ENCODE measurements around the gene SELENOK. TPM values are rescaled to one million over a fixed set of nuclear protein-coding genes. Genes with fewer than 3 reads are reported as not detected.

The SELENOK gene
- total and polyA plus RNA-seq, 10 donors, result 28.4 to 84.0 (median 42.3) TPM

GRCh38 chr3:53902711-53903110 lies 11.1 kb upstream of the SELENOK start:
- WGBS, 5 donors, result 81 to 90% (median 82%) methylated on average over 5 of the region's 5 CpGs
- no peaks in the 10 kb centered on the region for H3K4me1 ChIP-seq
- H3K9me3 ChIP-seq, result peaks cover 0 to 10% (median 2%) of the 10 kb centered on the region in 8 donors
- H3K4me3 ChIP-seq, result no peak overlapping the region
- no peaks in the 10 kb centered on the region for H3K36me3 ChIP-seq
- H3K27me3 ChIP-seq (replicated peaks in 1 of 7), result peaks cover 0 to 40% (median 10%) of the 10 kb centered on the region in 7 donors
- intact Hi-C loops (cut with DNase I; ENCODE audit: low total_unique reads), result no loop called here
- TF ChIP-seq POLR2AphosphoS5 (IDR thresholded peaks at IDR 0.05) (no peak), POLR2A (IDR thresholded peaks at IDR 0.05) (no peak)
- TF ChIP-seq, protein P1, sequence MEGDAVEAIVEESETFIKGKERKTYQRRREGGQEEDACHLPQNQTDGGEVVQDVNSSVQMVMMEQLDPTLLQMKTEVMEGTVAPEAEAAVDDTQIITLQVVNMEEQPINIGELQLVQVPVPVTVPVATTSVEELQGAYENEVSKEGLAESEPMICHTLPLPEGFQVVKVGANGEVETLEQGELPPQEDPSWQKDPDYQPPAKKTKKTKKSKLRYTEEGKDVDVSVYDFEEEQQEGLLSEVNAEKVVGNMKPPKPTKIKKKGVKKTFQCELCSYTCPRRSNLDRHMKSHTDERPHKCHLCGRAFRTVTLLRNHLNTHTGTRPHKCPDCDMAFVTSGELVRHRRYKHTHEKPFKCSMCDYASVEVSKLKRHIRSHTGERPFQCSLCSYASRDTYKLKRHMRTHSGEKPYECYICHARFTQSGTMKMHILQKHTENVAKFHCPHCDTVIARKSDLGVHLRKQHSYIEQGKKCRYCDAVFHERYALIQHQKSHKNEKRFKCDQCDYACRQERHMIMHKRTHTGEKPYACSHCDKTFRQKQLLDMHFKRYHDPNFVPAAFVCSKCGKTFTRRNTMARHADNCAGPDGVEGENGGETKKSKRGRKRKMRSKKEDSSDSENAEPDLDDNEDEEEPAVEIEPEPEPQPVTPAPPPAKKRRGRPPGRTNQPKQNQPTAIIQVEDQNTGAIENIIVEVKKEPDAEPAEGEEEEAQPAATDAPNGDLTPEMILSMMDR (IDR thresholded peaks at IDR 0.05 in 8 of 11, conservative IDR thresholded peaks at IDR 0.05 in 3 of 11), result no peak
- no peak for DNase-seq
- no peak overlapping the region for H3K27ac ChIP-seq

- no peak overlapping the region for H3K4me3 ChIP-seq
- intact Hi-C loops (cut with DNase I; ENCODE audit: low total_unique reads), result no loop called here
- no peak for DNase-seq
- H3K36me3 ChIP-seq, result no peaks in the 10 kb centered on the region
- 45 to 87% (median 67%) methylated on average over 1 of the region's 1 CpG for WGBS, 5 donors
- H3K4me1 ChIP-seq, result no peaks in the 10 kb centered on the region
- TF ChIP-seq POLR2A (IDR thresholded peaks at IDR 0.05), result no peak
- no peak for TF ChIP-seq POLR2AphosphoS5 (IDR thresholded peaks at IDR 0.05)
- TF ChIP-seq, protein P1 (IDR thresholded peaks at IDR 0.05 in 8 of 11, conservative IDR thresholded peaks at IDR 0.05 in 3 of 11), result no peak
- H3K27me3 ChIP-seq (replicated peaks in 1 of 7), result peaks cover 0 to 46% (median 13%) of the 10 kb centered on the region in 7 donors
- no peak overlapping the region for H3K27ac ChIP-seq
- H3K9me3 ChIP-seq, result peaks cover 0 to 10% (median 2%) of the 10 kb centered on the region in 8 donors
These were observed 10.4 kb upstream of the SELENOK start for GRCh38 chr3:53902067-53902466.

DNA sequence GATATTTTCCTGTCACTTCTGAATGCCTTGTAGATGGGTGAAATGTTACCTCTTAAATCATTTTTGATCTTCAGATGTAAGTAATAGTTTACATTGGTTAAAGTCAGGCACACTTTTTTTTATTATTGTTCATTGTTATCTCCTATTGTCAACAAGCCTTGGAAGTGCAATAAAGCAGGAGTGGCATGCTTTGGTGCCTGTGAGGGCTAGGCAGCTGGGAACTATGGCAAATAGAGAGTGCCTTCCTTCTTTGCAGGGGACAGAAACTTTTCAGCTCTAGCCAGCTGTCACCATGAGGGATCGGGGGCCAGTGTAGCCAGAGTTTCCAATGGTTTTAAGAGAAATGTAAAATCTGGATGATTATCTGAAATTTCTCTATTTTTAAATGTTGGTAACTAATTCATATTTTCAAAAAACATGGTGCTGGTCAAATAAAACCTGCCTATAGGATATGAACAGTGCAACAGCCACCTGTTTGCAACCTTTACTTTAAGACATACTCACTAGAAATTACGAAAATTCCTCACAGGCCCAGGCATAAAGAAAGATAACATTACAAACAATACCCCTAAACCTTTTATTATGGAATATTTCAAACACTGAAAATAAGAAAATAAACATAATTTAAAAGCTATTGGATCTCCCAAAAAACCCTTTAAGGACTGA lies 9.1 kb upstream of the SELENOK start:
- Histone ChIP-seq H3K27me3 (replicated peaks in 1 of 7) (peaks cover 0 to 50% (median 9%) of the 10 kb centered on the region in 7 donors), H3K27ac (no peak overlapping the region), H3K36me3 (no peaks in the 10 kb centered on the region), H3K4me1 (no peaks in the 10 kb centered on the region), H3K4me3 (no peak overlapping the region), H3K9me3 (peaks cover 0 to 3% (median 0%) of the 10 kb centered on the region in 8 donors)
- no peak for DNase-seq
- WGBS, 5 donors, result 79 to 90% (median 83%) methylated on average over 2 of the region's 2 CpGs
- TF ChIP-seq POLR2A (IDR thresholded peaks at IDR 0.05), result no peak
- TF ChIP-seq, protein P1 (IDR thresholded peaks at IDR 0.05 in 8 of 11, conservative IDR thresholded peaks at IDR 0.05 in 3 of 11), result no peak
- TF ChIP-seq POLR2AphosphoS5 (IDR thresholded peaks at IDR 0.05), result no peak
- intact Hi-C loops (cut with DNase I; ENCODE audit: low total_unique reads), result no loop called here

- TF ChIP-seq, protein P1 (IDR thresholded peaks at IDR 0.05 in 8 of 11, conservative IDR thresholded peaks at IDR 0.05 in 3 of 11), result no peak
- no peak overlapping the region for H3K27ac ChIP-seq
These were observed 8.1 kb upstream of the SELENOK start for GRCh38 chr3:53899750-53900149.

More at GRCh38 chr3:53899750-53900149, 8.1 kb upstream of the SELENOK start:
- Histone ChIP-seq H3K9me3 (no peaks in the 10 kb centered on the region), H3K4me1 (no peaks in the 10 kb centered on the region), H3K27me3 (replicated peaks in 1 of 7) (peaks cover 0 to 41% (median 6%) of the 10 kb centered on the region in 7 donors), H3K36me3 (no peaks in the 10 kb centered on the region), H3K4me3 (no peak overlapping the region)
- DNase-seq, result no peak
- 51 to 69% (median 67%) methylated on average over 2 of the region's 2 CpGs for WGBS, 5 donors
- intact Hi-C loops (cut with DNase I; ENCODE audit: low total_unique reads), result no loop called here
